ENCODE data around the gene RLN1. TPM values are rescaled to one million over a fixed set of nuclear protein-coding genes. Genes with fewer than 3 reads are reported as not detected.

The RLN1 gene
- polyA plus RNA-seq, 1 of the 3 experiments (the other 2 are of a cell fraction), result 0.23 TPM

DNA sequence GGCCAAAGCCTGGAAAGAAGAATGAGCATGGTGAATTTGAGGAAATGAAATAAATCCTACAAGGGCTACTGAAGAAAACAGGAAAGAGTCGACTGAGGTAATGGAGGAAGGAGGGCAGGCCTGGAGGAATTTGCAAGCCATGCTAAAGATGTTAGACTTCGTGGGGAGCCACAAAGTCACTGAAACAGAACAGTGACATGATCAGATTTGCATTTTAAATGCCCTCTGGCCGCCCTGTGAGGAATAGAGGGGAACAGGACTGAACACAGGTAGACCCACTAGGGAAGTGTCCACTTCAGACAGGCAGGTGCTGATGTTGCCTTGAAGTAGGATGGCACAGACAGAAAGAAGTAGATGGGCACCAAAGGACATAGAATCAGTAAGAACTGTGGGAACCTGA is 42.8 kb upstream of the RLN1 start:
- no peak for DNase-seq
- no peak overlapping the region for H3K4me2 ChIP-seq
- no peaks in the 10 kb centered on the region for H3K27me3 ChIP-seq (ENCODE audit: insufficient read depth)
- 52% methylated on average over 3 of the region's 3 CpGs for WGBS (ENCODE audit: low lambda C conversion rate)
- TF ChIP-seq JUND (IDR thresholded peaks at IDR 0.05), result no peak
- no peak for TF ChIP-seq MEF2A (IDR thresholded peaks at IDR 0.05; ENCODE audit: borderline replicate concordance, low read depth)
- TF ChIP-seq, protein P1, sequence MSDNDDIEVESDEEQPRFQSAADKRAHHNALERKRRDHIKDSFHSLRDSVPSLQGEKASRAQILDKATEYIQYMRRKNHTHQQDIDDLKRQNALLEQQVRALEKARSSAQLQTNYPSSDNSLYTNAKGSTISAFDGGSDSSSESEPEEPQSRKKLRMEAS (IDR thresholded peaks at IDR 0.05; ENCODE audit: low read depth), result no peak
- TF ChIP-seq, protein P2, sequence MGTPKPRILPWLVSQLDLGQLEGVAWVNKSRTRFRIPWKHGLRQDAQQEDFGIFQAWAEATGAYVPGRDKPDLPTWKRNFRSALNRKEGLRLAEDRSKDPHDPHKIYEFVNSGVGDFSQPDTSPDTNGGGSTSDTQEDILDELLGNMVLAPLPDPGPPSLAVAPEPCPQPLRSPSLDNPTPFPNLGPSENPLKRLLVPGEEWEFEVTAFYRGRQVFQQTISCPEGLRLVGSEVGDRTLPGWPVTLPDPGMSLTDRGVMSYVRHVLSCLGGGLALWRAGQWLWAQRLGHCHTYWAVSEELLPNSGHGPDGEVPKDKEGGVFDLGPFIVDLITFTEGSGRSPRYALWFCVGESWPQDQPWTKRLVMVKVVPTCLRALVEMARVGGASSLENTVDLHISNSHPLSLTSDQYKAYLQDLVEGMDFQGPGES (IDR thresholded peaks at IDR 0.05; ENCODE audit: low read depth, low read length), result no peak
- TF ChIP-seq ELF1 (IDR thresholded peaks at IDR 0.05), result no peak
- no peak for TF ChIP-seq SMC3 (IDR thresholded peaks at IDR 0.05; ENCODE audit: low read depth, low read length)
- no peak for TF ChIP-seq USF2 (IDR thresholded peaks at IDR 0.05; ENCODE audit: borderline replicate concordance, low read depth, low read length)
- CTCF ChIA-PET, result no interaction called here
- no peak overlapping the region for H2AFZ ChIP-seq (ENCODE audit: low read depth)
- H4K20me1 ChIP-seq (ENCODE audit: insufficient read depth), result no peaks in the 10 kb centered on the region
- no peak overlapping the region for H3K27ac ChIP-seq (ENCODE audit: low read depth in 2 of 2, low read length in 1 of 2)
- no peak overlapping the region for H3K9ac ChIP-seq
- no peaks in the 10 kb centered on the region for H3K9me3 ChIP-seq
- peaks cover 0 to 2% of the 10 kb centered on the region in 2 experiments; a peak in 1 of 4 replicates for H3K4me1 ChIP-seq (ENCODE audit: control insufficient read depth in 1 of 2, insufficient read depth in 2 of 2, low read depth in 1 of 2, low read length in 1 of 2)
- no peak overlapping the region for H3K4me3 ChIP-seq (ENCODE audit: low read depth in 2 of 2, low read length in 1 of 2)
- H3F3A ChIP-seq (replicated peaks; ENCODE audit: insufficient read depth), result no peaks in the 10 kb centered on the region
- POLR2A ChIA-PET, result no interaction called here
- H3K36me3 ChIP-seq (replicated peaks in 1 of 2; ENCODE audit: control insufficient read depth in 1 of 2, insufficient read depth in 2 of 2, low read length in 1 of 2), result no peaks in the 10 kb centered on the region
- no peaks in the 10 kb centered on the region for H3K9me2 ChIP-seq
- no peaks in the 10 kb centered on the region for H3K79me2 ChIP-seq (ENCODE audit: insufficient read depth)

DNA sequence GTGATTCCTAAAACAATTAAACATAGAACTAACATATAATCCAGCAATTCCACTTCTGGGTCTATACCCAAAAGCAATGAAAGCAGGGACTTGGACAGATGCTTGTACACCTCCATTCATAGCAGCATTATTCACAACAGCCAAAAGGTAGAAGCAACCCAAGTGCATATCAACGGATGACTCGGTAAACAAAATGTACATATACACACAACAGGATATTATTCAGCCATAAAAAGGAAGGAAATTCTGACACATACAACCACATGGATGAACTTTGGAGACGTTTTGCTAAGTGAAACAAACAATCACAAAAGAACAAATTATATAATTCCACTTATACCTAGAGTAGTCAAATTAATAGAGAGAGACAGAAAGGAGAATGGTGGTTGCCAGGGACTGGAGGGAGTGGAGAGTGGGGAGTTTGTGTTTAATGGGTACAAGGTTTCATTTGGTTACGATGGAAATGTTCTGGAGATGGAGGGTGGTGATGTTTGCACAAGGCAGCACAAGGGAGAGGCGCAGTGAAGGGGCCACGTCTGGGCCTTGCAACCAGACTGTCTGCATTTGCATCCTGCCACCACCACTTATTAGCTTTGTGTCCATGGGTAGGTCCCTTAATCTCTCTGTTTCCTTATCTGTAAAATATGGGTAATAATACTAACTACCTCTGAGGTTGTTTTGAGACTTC is 36.3 kb upstream of the RLN1 start:
- WGBS (ENCODE audit: low lambda C conversion rate), result 82% methylated on average over 6 of the region's 6 CpGs
- H3K4me3 ChIP-seq (ENCODE audit: low read depth in 2 of 2, low read length in 1 of 2), result no peak overlapping the region
- no peaks in the 10 kb centered on the region for H3K9me3 ChIP-seq
- H3K79me2 ChIP-seq (ENCODE audit: insufficient read depth), result no peaks in the 10 kb centered on the region
- no peaks in the 10 kb centered on the region for H3K4me1 ChIP-seq (ENCODE audit: control insufficient read depth in 1 of 2, insufficient read depth in 2 of 2, low read depth in 1 of 2, low read length in 1 of 2)
- no peak overlapping the region for H3K27ac ChIP-seq (ENCODE audit: low read depth in 2 of 2, low read length in 1 of 2)
- H3F3A ChIP-seq (replicated peaks; ENCODE audit: insufficient read depth), result no peaks in the 10 kb centered on the region
- no peak overlapping the region for H2AFZ ChIP-seq (ENCODE audit: low read depth)
- no peaks in the 10 kb centered on the region for H3K9me2 ChIP-seq
- no peak overlapping the region for H3K9ac ChIP-seq
- peaks cover 0 to 4% of the 10 kb centered on the region in 2 experiments for H3K36me3 ChIP-seq (replicated peaks in 1 of 2; ENCODE audit: control insufficient read depth in 1 of 2, insufficient read depth in 2 of 2, low read length in 1 of 2)
- H4K20me1 ChIP-seq (ENCODE audit: insufficient read depth), result no peaks in the 10 kb centered on the region
- no peak overlapping the region for H3K4me2 ChIP-seq
- no peak for DNase-seq
- ChIA-PET POLR2A (no interaction called here), CTCF (no interaction called here)
- no peaks in the 10 kb centered on the region for H3K27me3 ChIP-seq (ENCODE audit: insufficient read depth)
- TF ChIP-seq TAF1 (IDR thresholded peaks at IDR 0.05; ENCODE audit: borderline replicate concordance, low read depth, low read length) (no peak), RAD21 (IDR thresholded peaks at IDR 0.05; ENCODE audit: low read length) (no peak), MEF2A (IDR thresholded peaks at IDR 0.05; ENCODE audit: borderline replicate concordance, low read depth) (no peak), MXI1 (IDR thresholded peaks at IDR 0.05; ENCODE audit: low read depth, low read length) (no peak), POLR2AphosphoS5 (IDR thresholded peaks at IDR 0.05; ENCODE audit: low read depth, low read length) (no peak), SIN3A (IDR thresholded peaks at IDR 0.05; ENCODE audit: borderline replicate concordance, low read depth, low read length) (no peak), FOXJ3 (CRISPR knock-in tag; IDR thresholded peaks at IDR 0.05) (no peak), SMC3 (IDR thresholded peaks at IDR 0.05; ENCODE audit: low read depth, low read length) (no peak), NRF1 (IDR thresholded peaks at IDR 0.05; ENCODE audit: low read depth, low read length) (no peak), JUND (IDR thresholded peaks at IDR 0.05) (no peak)
- TF ChIP-seq, protein P1 (IDR thresholded peaks at IDR 0.05; ENCODE audit: low read depth), result no peak
- TF ChIP-seq, protein P3, sequence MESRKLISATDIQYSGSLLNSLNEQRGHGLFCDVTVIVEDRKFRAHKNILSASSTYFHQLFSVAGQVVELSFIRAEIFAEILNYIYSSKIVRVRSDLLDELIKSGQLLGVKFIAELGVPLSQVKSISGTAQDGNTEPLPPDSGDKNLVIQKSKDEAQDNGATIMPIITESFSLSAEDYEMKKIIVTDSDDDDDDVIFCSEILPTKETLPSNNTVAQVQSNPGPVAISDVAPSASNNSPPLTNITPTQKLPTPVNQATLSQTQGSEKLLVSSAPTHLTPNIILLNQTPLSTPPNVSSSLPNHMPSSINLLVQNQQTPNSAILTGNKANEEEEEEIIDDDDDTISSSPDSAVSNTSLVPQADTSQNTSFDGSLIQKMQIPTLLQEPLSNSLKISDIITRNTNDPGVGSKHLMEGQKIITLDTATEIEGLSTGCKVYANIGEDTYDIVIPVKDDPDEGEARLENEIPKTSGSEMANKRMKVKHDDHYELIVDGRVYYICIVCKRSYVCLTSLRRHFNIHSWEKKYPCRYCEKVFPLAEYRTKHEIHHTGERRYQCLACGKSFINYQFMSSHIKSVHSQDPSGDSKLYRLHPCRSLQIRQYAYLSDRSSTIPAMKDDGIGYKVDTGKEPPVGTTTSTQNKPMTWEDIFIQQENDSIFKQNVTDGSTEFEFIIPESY (IDR thresholded peaks at IDR 0.05; ENCODE audit: borderline replicate concordance, low read depth), result no peak
- TF ChIP-seq, protein P2 (IDR thresholded peaks at IDR 0.05; ENCODE audit: low read depth, low read length), result no peak
